KOPT-K1 (cell line): ENCODE measurements around the gene OPHN1.

Source experiments
- H3K27ac ChIP-seq: fragments of 200-600 bp; sonication (generic); 2 replicates; pipeline ENCODE4 v1.5.1; 2016; ENCODE audit warnings: antibody characterized with exemption, mild to moderate bottlenecking, low read depth, low read length; ENCODE audit not compliant: poor library complexity, severe bottlenecking
- H3K36me3 ChIP-seq: fragments of 200-600 bp; sonication (generic); 2 replicates; pipeline ENCODE4 v1.5.1; 2017; ENCODE audit warnings: antibody characterized with exemption, mild to moderate bottlenecking, low read length, moderate library complexity; ENCODE audit not compliant: insufficient read depth
- H3K9me3 ChIP-seq: fragments of 200-600 bp; sonication (generic); 2 replicates; pipeline ENCODE4 v1.5.1; 2017; ENCODE audit warnings: antibody characterized with exemption, low read length, mild to moderate bottlenecking; ENCODE audit not compliant: insufficient read depth, poor library complexity, severe bottlenecking

The OPHN1 gene

GRCh38 chrX:68438575-68438974, 5.3 kb upstream of the OPHN1 start:
- no peaks in the 10 kb centered on the region for H3K9me3 ChIP-seq
- H3K36me3 ChIP-seq: no peaks in the 10 kb centered on the region
- no peak overlapping the region for H3K27ac ChIP-seq

DNA sequence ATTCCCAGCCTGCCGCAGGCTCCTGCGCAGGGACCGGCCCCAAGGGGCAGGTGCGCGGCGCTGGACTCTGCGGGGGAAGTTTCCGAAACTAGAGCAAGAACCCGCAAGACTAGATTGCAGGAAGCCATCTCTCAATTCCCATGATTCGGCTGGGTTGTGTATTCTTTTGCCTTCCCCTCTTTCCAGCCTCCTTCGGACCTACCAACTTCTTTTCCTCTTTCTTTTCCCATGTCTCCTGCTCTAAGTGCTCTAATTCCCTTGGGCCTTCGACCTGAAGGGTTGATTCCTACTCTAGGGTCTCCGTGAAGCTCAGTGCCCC, 645 bp upstream of the OPHN1 start:
- Histone ChIP-seq H3K9me3 (no peaks in the 10 kb centered on the region), H3K36me3 (no peaks in the 10 kb centered on the region), H3K27ac (no peak overlapping the region)

- Histone ChIP-seq H3K27ac (no peak overlapping the region), H3K9me3 (no peaks in the 10 kb centered on the region), H3K36me3 (no peaks in the 10 kb centered on the region)
These were observed 647 bp downstream of the OPHN1 start for GRCh38 chrX:68432648-68433047.

GRCh38 chrX:68431836-68432235, 1.5 kb downstream of the OPHN1 start:
- Histone ChIP-seq H3K9me3 (no peaks in the 10 kb centered on the region), H3K36me3 (no peaks in the 10 kb centered on the region), H3K27ac (no peak overlapping the region)

GRCh38 chrX:68429216-68429615, 4.1 kb downstream of the OPHN1 start:
- no peak overlapping the region for H3K27ac ChIP-seq
- no peaks in the 10 kb centered on the region for H3K36me3 ChIP-seq
- H3K9me3 ChIP-seq: no peaks in the 10 kb centered on the region

- H3K36me3 ChIP-seq: no peaks in the 10 kb centered on the region
- no peak overlapping the region for H3K27ac ChIP-seq
These were observed 4.9 kb downstream of the OPHN1 start for GRCh38 chrX:68428431-68428830.

GRCh38 chrX:68424719-68425118, 8.6 kb downstream of the OPHN1 start:
- no peaks in the 10 kb centered on the region for H3K36me3 ChIP-seq
- H3K9me3 ChIP-seq: no peaks in the 10 kb centered on the region
- H3K27ac ChIP-seq: no peak overlapping the region

More at GRCh38 chrX:68428431-68428830, 4.9 kb downstream of the OPHN1 start:
- no peaks in the 10 kb centered on the region for H3K9me3 ChIP-seq

DNA sequence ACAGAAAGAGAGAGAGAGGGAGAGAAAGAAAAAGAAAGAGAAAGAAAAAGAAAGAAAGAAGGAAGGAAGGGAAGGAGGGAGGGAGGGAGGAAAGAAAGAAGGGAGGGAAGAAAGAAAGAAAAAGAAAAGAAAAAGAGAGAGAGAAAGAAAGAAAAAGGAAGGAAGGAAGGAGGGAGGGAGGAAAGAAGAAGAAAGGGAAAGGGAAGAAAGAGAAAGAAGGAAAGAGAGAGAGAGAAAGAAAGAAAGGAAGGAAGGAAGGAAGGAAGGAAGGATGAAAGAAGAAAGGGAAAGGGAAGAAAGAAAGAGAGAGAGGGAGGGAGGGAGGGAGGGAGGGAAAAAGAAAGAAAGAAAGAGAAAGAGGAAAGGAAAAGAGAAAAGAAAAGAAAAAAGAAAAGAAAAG, 10.8 kb downstream of the OPHN1 start:
- Histone ChIP-seq H3K27ac (no peak overlapping the region), H3K36me3 (no peaks in the 10 kb centered on the region), H3K9me3 (no peaks in the 10 kb centered on the region)

GRCh38 chrX:68421636-68422035, 11.7 kb downstream of the OPHN1 start:
- no peak overlapping the region for H3K27ac ChIP-seq
- no peaks in the 10 kb centered on the region for H3K36me3 ChIP-seq
- no peaks in the 10 kb centered on the region for H3K9me3 ChIP-seq

GRCh38 chrX:68420559-68420958, 12.7 kb downstream of the OPHN1 start:
- H3K9me3 ChIP-seq: no peaks in the 10 kb centered on the region
- no peak overlapping the region for H3K27ac ChIP-seq
- no peaks in the 10 kb centered on the region for H3K36me3 ChIP-seq

- no peaks in the 10 kb centered on the region for H3K36me3 ChIP-seq
- no peaks in the 10 kb centered on the region for H3K9me3 ChIP-seq
- H3K27ac ChIP-seq: no peak overlapping the region
These were observed 13.3 kb downstream of the OPHN1 start for GRCh38 chrX:68419975-68420374.

DNA sequence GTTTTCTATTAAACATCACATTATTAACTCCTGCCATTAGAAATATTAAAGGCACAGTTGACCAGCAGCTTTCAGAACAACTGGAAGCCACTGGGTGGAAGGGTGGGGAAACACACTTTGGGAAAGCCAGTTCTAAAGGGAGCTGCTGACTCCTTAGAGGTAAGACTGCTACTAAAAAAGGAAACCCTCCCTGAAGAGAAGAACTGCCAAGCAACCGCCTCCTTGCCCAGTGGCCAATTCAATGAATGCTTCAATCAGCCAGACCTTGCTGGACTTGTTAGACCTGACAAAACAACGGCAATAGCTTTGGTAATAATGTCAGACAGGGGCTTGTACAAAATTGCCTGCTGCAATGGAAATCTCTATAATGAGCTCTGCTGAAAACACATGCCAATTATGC, 15.6 kb downstream of the OPHN1 start:
- Histone ChIP-seq H3K27ac (no peak overlapping the region), H3K36me3 (no peaks in the 10 kb centered on the region), H3K9me3 (no peaks in the 10 kb centered on the region)

GRCh38 chrX:68416592-68416991, 16.7 kb downstream of the OPHN1 start:
- Histone ChIP-seq H3K36me3 (no peaks in the 10 kb centered on the region), H3K9me3 (no peaks in the 10 kb centered on the region), H3K27ac (no peak overlapping the region)

DNA sequence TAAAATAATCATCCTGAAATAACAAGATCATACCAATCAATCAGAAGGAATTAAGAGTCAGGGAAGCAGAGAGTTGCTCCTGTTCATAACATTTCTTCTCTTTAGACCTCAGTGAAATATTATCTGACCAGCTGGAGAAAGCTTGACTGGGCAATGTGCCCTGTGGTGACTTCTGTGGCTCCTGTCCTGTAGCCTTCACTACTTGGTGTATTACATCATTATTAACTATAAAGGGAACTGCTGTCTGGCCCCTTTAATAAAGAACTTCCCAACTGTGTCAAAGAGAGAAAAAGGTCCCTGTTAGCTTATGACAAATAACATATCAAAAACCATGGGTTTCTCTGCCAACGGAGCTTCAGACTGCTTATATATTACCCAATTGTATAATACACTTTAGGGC, 18.0 kb downstream of the OPHN1 start:
- Histone ChIP-seq H3K36me3 (no peaks in the 10 kb centered on the region), H3K27ac (no peak overlapping the region), H3K9me3 (no peaks in the 10 kb centered on the region)

DNA sequence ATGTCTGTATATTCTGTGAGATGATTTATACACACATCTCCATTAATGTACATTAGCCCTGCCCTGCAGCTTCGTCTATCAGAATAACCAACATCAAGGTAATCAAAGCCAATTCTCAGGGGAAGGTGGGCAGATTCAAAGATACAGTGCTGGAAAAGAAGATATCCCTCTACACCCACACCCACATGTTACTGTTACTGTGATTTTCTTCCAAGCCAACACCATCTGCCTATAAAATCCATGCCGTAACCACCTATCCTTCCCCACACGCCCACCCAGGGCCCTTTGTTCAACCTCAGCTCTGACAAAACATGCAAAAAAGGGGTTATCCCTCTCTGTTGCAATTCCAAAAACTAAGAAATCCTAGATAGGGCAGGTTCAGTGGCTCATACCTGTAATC, 20.0 kb downstream of the OPHN1 start:
- H3K27ac ChIP-seq: no peak overlapping the region

GRCh38 chrX:68411729-68412128, 21.6 kb downstream of the OPHN1 start:
- H3K27ac ChIP-seq: no peak overlapping the region
- no peaks in the 10 kb centered on the region for H3K36me3 ChIP-seq
- no peaks in the 10 kb centered on the region for H3K9me3 ChIP-seq

More for the DNA sequence above, 20.0 kb downstream of the OPHN1 start:
- no peaks in the 10 kb centered on the region for H3K9me3 ChIP-seq
- no peaks in the 10 kb centered on the region for H3K36me3 ChIP-seq

- Histone ChIP-seq H3K27ac (no peak overlapping the region), H3K36me3 (no peaks in the 10 kb centered on the region), H3K9me3 (no peaks in the 10 kb centered on the region)
These were observed 24.1 kb downstream of the OPHN1 start for GRCh38 chrX:68409194-68409593.
